ENCODE data around the gene TTBK1. TPM values are rescaled to one million over a fixed set of nuclear protein-coding genes. Genes with fewer than 3 reads are reported as not detected.
A peak's percentile ranks its signal among the peaks of the same experiment; 100 is the strongest.

The TTBK1 gene
- total and polyA plus RNA-seq, 10 of the 15 experiments (the other 5 are each of a cell fraction or from before 2014, with no cell fraction given) = 0.05 to 0.27 TPM; not detected in 8

DNA sequence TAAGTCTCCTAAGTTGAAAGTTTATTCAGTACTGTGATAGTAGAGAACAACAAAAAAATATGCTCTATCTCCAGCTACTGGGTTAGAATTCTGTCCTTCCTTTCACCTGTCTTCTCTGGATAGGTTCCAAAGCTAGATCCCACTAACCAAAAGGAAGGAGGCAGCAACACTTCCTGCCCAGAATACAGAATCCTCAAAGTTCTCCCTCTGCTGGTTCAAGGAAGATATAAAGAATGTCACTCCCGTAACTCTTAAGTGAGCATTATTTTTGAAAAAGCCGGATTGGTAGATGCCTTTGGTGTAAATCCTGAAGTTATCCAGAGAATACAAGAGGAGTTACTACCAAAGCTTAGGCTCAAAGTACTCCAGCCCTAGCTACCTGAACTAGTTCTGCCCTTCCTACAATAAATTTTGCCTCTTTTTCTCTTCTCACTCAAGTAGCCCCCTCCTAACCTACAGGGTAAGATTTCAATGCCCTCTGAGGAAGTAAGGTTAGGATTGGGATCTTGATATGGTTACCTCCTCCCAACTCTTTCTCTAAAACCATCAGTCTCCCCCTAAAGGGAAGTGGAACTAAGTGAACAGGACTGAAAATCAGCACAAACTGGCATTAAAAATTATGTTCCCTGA, 91.3 kb downstream of the TTBK1 start (continued):
- TF ChIP-seq, protein P1, sequence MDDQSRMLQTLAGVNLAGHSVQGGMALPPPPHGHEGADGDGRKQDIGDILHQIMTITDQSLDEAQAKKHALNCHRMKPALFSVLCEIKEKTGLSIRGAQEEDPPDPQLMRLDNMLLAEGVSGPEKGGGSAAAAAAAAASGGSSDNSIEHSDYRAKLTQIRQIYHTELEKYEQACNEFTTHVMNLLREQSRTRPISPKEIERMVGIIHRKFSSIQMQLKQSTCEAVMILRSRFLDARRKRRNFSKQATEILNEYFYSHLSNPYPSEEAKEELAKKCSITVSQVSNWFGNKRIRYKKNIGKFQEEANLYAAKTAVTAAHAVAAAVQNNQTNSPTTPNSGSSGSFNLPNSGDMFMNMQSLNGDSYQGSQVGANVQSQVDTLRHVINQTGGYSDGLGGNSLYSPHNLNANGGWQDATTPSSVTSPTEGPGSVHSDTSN (IDR thresholded peaks at IDR 0.05; ENCODE audit: insufficient replicate concordance, low read depth, low read length) = no peak
- TF ChIP-seq, protein P2, sequence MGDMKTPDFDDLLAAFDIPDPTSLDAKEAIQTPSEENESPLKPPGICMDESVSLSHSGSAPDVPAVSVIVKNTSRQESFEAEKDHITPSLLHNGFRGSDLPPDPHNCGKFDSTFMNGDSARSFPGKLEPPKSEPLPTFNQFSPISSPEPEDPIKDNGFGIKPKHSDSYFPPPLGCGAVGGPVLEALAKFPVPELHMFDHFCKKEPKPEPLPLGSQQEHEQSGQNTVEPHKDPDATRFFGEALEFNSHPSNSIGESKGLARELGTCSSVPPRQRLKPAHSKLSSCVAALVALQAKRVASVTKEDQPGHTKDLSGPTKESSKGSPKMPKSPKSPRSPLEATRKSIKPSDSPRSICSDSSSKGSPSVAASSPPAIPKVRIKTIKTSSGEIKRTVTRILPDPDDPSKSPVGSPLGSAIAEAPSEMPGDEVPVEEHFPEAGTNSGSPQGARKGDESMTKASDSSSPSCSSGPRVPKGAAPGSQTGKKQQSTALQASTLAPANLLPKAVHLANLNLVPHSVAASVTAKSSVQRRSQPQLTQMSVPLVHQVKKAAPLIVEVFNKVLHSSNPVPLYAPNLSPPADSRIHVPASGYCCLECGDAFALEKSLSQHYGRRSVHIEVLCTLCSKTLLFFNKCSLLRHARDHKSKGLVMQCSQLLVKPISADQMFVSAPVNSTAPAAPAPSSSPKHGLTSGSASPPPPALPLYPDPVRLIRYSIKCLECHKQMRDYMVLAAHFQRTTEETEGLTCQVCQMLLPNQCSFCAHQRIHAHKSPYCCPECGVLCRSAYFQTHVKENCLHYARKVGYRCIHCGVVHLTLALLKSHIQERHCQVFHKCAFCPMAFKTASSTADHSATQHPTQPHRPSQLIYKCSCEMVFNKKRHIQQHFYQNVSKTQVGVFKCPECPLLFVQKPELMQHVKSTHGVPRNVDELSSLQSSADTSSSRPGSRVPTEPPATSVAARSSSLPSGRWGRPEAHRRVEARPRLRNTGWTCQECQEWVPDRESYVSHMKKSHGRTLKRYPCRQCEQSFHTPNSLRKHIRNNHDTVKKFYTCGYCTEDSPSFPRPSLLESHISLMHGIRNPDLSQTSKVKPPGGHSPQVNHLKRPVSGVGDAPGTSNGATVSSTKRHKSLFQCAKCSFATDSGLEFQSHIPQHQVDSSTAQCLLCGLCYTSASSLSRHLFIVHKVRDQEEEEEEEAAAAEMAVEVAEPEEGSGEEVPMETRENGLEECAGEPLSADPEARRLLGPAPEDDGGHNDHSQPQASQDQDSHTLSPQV (IDR thresholded peaks at IDR 0.05) = no peak
- no peak for TF ChIP-seq TCF12 (IDR thresholded peaks at IDR 0.05; ENCODE audit: low read depth, low read length)
- TF ChIP-seq SMC3 (IDR thresholded peaks at IDR 0.05; ENCODE audit: borderline replicate concordance, low read length) = peak; percentile 22; the same call in 1 of the 2 replicates
- no peak for TF ChIP-seq TAF1 (IDR thresholded peaks at IDR 0.05; ENCODE audit: borderline replicate concordance, low read depth, low read length)
- TF ChIP-seq RAD51 (IDR thresholded peaks at IDR 0.05) = no peak
- TF ChIP-seq, protein P3, sequence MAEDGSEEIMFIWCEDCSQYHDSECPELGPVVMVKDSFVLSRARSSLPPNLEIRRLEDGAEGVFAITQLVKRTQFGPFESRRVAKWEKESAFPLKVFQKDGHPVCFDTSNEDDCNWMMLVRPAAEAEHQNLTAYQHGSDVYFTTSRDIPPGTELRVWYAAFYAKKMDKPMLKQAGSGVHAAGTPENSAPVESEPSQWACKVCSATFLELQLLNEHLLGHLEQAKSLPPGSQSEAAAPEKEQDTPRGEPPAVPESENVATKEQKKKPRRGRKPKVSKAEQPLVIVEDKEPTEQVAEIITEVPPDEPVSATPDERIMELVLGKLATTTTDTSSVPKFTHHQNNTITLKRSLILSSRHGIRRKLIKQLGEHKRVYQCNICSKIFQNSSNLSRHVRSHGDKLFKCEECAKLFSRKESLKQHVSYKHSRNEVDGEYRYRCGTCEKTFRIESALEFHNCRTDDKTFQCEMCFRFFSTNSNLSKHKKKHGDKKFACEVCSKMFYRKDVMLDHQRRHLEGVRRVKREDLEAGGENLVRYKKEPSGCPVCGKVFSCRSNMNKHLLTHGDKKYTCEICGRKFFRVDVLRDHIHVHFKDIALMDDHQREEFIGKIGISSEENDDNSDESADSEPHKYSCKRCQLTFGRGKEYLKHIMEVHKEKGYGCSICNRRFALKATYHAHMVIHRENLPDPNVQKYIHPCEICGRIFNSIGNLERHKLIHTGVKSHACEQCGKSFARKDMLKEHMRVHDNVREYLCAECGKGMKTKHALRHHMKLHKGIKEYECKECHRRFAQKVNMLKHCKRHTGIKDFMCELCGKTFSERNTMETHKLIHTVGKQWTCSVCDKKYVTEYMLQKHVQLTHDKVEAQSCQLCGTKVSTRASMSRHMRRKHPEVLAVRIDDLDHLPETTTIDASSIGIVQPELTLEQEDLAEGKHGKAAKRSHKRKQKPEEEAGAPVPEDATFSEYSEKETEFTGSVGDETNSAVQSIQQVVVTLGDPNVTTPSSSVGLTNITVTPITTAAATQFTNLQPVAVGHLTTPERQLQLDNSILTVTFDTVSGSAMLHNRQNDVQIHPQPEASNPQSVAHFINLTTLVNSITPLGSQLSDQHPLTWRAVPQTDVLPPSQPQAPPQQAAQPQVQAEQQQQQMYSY (CRISPR knock-in tag; IDR thresholded peaks at IDR 0.05) = no peak
- no peak for TF ChIP-seq RB1 (IDR thresholded peaks at IDR 0.05; ENCODE audit: borderline replicate concordance)
- TF ChIP-seq TCF3 (IDR thresholded peaks at IDR 0.05; ENCODE audit: borderline replicate concordance, insufficient read depth, low read depth, low read length) = no peak
- TF ChIP-seq HDAC2 (IDR thresholded peaks at IDR 0.05) = no peak
- TF ChIP-seq, protein P4, sequence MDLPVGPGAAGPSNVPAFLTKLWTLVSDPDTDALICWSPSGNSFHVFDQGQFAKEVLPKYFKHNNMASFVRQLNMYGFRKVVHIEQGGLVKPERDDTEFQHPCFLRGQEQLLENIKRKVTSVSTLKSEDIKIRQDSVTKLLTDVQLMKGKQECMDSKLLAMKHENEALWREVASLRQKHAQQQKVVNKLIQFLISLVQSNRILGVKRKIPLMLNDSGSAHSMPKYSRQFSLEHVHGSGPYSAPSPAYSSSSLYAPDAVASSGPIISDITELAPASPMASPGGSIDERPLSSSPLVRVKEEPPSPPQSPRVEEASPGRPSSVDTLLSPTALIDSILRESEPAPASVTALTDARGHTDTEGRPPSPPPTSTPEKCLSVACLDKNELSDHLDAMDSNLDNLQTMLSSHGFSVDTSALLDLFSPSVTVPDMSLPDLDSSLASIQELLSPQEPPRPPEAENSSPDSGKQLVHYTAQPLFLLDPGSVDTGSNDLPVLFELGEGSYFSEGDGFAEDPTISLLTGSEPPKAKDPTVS (IDR thresholded peaks at IDR 0.05; ENCODE audit: low read depth, low read length) = no peak
- TF ChIP-seq, protein P5, sequence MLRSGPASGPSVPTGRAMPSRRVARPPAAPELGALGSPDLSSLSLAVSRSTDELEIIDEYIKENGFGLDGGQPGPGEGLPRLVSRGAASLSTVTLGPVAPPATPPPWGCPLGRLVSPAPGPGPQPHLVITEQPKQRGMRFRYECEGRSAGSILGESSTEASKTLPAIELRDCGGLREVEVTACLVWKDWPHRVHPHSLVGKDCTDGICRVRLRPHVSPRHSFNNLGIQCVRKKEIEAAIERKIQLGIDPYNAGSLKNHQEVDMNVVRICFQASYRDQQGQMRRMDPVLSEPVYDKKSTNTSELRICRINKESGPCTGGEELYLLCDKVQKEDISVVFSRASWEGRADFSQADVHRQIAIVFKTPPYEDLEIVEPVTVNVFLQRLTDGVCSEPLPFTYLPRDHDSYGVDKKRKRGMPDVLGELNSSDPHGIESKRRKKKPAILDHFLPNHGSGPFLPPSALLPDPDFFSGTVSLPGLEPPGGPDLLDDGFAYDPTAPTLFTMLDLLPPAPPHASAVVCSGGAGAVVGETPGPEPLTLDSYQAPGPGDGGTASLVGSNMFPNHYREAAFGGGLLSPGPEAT (IDR thresholded peaks at IDR 0.05; ENCODE audit: low read depth) = no peak
- TF ChIP-seq POLR2AphosphoS2 (IDR thresholded peaks at IDR 0.05; ENCODE audit: low read depth, low read length) = no peak
- no peak for TF ChIP-seq ETV6 (conservative IDR thresholded peaks at IDR 0.05 in 1 of 2, IDR thresholded peaks at IDR 0.05 in 1 of 2; ENCODE audit: borderline replicate concordance in 1 of 2, low read depth in 1 of 2)
- peak; percentile 16 to 25; a peak in 1 of 4 replicates for TF ChIP-seq IKZF2 (IDR thresholded peaks at IDR 0.05)
- TF ChIP-seq SIN3A (IDR thresholded peaks at IDR 0.05; ENCODE audit: low read depth, low read length) = no peak
- no peak for TF ChIP-seq SMAD1 (IDR thresholded peaks at IDR 0.05; ENCODE audit: low read depth, partially characterized antibody)

Measured in GM12878 (cell line).